ENCODE data around the gene FKBP9. TPM values are rescaled to one million over a fixed set of nuclear protein-coding genes. Genes with fewer than 3 reads are reported as not detected.
A peak's percentile ranks its signal among the peaks of the same experiment; 100 is the strongest.
"Not testable (repeated sequence)": the region's sequence is repeated elsewhere in the genome, so short reads cannot be mapped to it uniquely, and the experiment has no call there.

The FKBP9 gene
- total RNA-seq, 1 donor from 2014 or later, result 0.93 TPM

- H3K4me1 Mint-ChIP-seq; H3K9me3 Mint-ChIP-seq; H3K27me3 Mint-ChIP-seq; H3K4me3 Mint-ChIP-seq; DNase-seq; intact Hi-C loops (cut with micrococcal nuclease); H3K36me3 Mint-ChIP-seq (ENCODE audit: low read depth); H3K27ac Mint-ChIP-seq: not testable (repeated sequence)
Observed at GRCh38 chr7:32971967-32972366, 14.7 kb downstream of the FKBP9 start.

DNA sequence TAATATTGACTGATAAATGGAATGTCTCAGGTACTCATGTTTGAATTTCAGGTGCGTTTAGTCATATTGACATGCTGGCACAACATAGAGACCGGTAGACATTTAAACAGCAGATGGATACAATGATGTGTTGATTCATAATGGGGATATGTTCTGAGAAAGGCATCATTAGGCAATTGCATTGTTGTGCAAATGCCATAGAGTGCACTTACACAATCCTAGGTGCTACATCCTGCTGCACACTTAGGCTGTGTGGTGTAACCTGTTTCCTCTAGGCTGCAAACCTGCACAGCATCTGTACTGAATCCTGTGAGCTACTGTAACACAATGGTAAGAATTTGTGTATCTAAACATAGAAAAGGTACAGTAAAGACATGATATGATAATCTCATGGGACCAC, 19.9 kb downstream of the FKBP9 start:
- H3K9me3 Mint-ChIP-seq; H3K27me3 Mint-ChIP-seq; H3K27ac Mint-ChIP-seq; H3K4me1 Mint-ChIP-seq; intact Hi-C loops (cut with micrococcal nuclease); H3K36me3 Mint-ChIP-seq (ENCODE audit: low read depth); H3K4me3 Mint-ChIP-seq; DNase-seq: not testable (repeated sequence)

DNA sequence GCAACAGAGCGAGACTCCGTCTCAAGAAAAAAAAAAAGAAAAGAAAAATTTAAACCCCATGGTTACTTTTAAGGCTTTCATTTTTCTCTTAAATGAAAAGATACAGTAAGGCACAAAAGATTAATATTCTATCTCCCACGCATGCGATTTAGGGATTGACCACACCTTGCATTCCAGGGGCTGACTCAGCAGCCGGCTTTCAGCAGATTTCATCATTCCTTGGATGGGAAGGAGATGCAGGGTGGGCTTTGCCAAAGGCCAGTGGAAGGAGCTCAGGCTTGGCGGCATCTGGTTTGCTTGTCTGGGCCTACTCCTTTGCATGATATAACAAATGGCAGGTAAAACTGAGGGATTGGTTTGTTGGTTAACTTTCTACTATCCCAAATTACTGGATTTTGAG, 22.0 kb downstream of the FKBP9 start:
- H3K27me3 Mint-ChIP-seq; H3K9me3 Mint-ChIP-seq; H3K4me1 Mint-ChIP-seq; H3K27ac Mint-ChIP-seq; H3K4me3 Mint-ChIP-seq; intact Hi-C loops (cut with micrococcal nuclease); H3K36me3 Mint-ChIP-seq (ENCODE audit: low read depth); DNase-seq: not testable (repeated sequence)

GRCh38 chr7:32979902-32980301, 22.7 kb downstream of the FKBP9 start:
- H3K27me3 Mint-ChIP-seq; H3K9me3 Mint-ChIP-seq; DNase-seq; intact Hi-C loops (cut with micrococcal nuclease); H3K36me3 Mint-ChIP-seq (ENCODE audit: low read depth); H3K27ac Mint-ChIP-seq; H3K4me3 Mint-ChIP-seq; H3K4me1 Mint-ChIP-seq: not testable (repeated sequence)

DNA sequence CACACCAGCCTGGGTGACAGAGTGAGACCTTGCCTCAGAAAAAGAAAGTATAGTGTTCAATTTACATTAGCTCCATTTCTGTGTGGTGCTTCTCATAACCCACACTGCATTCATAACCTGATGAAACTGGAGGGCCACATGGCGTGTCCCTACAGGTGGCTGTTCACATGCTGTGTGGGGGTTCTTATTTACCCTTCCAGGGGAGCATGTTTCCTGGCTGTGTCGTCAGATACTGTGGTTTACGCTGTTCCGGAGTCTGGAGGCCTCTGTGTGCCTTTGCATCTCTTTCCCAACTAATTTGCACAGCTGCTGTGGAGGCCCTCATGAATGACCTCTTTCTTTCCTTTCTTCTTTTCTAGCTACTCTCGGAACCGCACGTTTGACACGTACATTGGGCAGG, 30.9 kb downstream of the FKBP9 start:
- H3K9me3 Mint-ChIP-seq; H3K36me3 Mint-ChIP-seq (ENCODE audit: low read depth); H3K27ac Mint-ChIP-seq; H3K4me3 Mint-ChIP-seq; intact Hi-C loops (cut with micrococcal nuclease); H3K27me3 Mint-ChIP-seq; DNase-seq: not testable (repeated sequence)
- peaks cover 15% of the 10 kb centered on the region for H3K4me1 Mint-ChIP-seq

GRCh38 chr7:32991068-32991585, 33.9 kb downstream of the FKBP9 start:
- H3K4me3 Mint-ChIP-seq, result not testable (repeated sequence)

DNA sequence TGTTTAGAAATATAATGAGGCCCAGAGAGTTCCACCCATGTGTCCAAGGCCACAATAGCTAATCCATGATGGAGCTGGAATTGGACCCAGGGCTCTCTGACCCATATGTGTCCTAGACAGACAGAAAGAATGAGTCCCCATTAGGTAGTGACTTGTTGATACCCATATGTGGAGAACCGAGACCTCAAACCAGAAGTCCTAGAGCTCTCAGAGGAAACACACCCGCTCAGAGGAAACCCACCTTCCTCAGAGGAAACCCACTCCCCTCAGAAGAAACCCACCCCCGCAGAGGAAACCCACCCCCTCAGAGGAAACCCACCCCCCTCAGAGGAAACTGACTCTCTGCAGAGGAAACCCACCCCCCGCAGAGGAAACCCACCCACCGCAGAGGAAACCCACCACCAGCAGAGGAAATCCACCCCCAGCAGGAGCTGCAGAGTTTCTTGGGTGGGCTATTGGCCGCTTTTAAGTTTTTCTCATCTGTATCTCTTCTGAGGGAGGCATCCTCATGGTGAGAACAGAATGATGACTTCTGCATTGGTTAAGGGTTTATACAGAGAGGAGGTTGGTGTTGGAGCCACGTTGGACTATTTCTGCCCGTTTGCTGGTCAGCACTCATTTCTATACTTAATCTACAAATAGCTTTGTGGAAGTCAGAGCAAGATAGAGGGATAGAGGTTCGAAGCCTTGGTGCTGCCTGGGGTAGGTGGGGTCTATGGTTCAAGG, 34.9 kb downstream of the FKBP9 start:
- H3K4me3 Mint-ChIP-seq; H3K36me3 Mint-ChIP-seq (ENCODE audit: low read depth); H3K27me3 Mint-ChIP-seq; intact Hi-C loops (cut with micrococcal nuclease); H3K27ac Mint-ChIP-seq; H3K9me3 Mint-ChIP-seq; DNase-seq: not testable (repeated sequence)
- H3K4me1 Mint-ChIP-seq, result peaks cover 15% of the 10 kb centered on the region

More at GRCh38 chr7:32991068-32991585, 33.9 kb downstream of the FKBP9 start:
- intact Hi-C loops (cut with micrococcal nuclease); H3K36me3 Mint-ChIP-seq (ENCODE audit: low read depth); DNase-seq; H3K27me3 Mint-ChIP-seq; H3K27ac Mint-ChIP-seq; H3K9me3 Mint-ChIP-seq: not testable (repeated sequence)
- peaks cover 15% of the 10 kb centered on the region for H3K4me1 Mint-ChIP-seq

GRCh38 chr7:32992750-32993149, 35.5 kb downstream of the FKBP9 start:
- not testable (repeated sequence) for H3K4me3 Mint-ChIP-seq, DNase-seq

DNA sequence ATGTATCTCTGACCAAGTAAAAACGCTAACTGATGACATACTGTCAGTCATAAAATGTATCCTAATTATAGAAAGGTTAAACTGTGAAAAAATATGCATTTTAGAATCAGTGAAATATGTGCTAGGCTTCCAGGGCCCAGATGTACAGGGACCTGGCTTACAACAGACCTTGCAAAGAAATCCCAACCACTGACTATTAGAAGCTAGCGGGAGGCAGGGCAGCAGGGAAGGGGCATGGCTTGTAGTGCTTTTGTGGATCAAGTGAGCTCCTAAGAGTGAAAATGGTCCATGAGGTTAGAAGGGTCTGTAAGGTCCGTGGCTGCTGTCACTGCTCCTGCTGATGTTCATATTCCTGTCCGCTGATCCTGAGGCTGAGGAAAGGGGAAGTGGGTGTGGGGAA, 40.7 kb downstream of the FKBP9 start:
- intact Hi-C loops (cut with micrococcal nuclease); DNase-seq; H3K27ac Mint-ChIP-seq; H3K9me3 Mint-ChIP-seq; H3K36me3 Mint-ChIP-seq (ENCODE audit: low read depth); H3K4me3 Mint-ChIP-seq; H3K4me1 Mint-ChIP-seq; H3K27me3 Mint-ChIP-seq: not testable (repeated sequence)

More at GRCh38 chr7:32992750-32993149, 35.5 kb downstream of the FKBP9 start:
- H3K27me3 Mint-ChIP-seq; H3K9me3 Mint-ChIP-seq; intact Hi-C loops (cut with micrococcal nuclease); H3K36me3 Mint-ChIP-seq (ENCODE audit: low read depth); H3K27ac Mint-ChIP-seq: not testable (repeated sequence)
- peaks cover 15% of the 10 kb centered on the region for H3K4me1 Mint-ChIP-seq

GRCh38 chr7:32998361-32999171, 41.3 kb downstream of the FKBP9 start:
- H3K9me3 Mint-ChIP-seq; H3K27me3 Mint-ChIP-seq; H3K36me3 Mint-ChIP-seq (ENCODE audit: low read depth); H3K4me1 Mint-ChIP-seq; intact Hi-C loops (cut with micrococcal nuclease); H3K27ac Mint-ChIP-seq: not testable (repeated sequence)
- peak overlapping the region; percentile 44 for H3K4me3 Mint-ChIP-seq
- DNase-seq, result peak; percentile 60

- H3K4me1 Mint-ChIP-seq; DNase-seq; H3K4me3 Mint-ChIP-seq; H3K27me3 Mint-ChIP-seq; intact Hi-C loops (cut with micrococcal nuclease); H3K27ac Mint-ChIP-seq; H3K9me3 Mint-ChIP-seq; H3K36me3 Mint-ChIP-seq (ENCODE audit: low read depth): not testable (repeated sequence)
Observed at GRCh38 chr7:32999380-32999779, 42.1 kb downstream of the FKBP9 start.

DNA sequence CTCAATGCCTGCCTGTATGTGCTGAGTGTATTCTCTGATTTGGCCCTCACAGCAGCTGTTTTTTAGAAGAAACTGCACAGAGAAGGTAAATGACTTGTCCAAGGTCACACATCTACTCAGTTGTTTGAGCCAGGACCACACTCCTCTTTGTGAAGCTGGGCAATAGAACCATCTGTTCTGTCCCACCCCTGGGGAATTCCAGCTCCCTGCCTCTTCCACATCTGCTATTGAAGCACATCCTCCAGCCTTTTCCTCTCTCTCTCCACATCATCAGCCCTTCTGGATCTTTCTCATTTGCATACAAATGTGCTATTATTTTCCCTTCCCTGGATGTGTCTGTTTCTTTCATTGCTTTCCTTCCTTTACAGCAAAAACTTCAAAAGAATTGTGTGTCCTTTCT, 45.9 kb downstream of the FKBP9 start:
- H3K9me3 Mint-ChIP-seq; intact Hi-C loops (cut with micrococcal nuclease); H3K4me1 Mint-ChIP-seq; H3K36me3 Mint-ChIP-seq (ENCODE audit: low read depth); DNase-seq; H3K4me3 Mint-ChIP-seq; H3K27ac Mint-ChIP-seq; H3K27me3 Mint-ChIP-seq: not testable (repeated sequence)

DNA sequence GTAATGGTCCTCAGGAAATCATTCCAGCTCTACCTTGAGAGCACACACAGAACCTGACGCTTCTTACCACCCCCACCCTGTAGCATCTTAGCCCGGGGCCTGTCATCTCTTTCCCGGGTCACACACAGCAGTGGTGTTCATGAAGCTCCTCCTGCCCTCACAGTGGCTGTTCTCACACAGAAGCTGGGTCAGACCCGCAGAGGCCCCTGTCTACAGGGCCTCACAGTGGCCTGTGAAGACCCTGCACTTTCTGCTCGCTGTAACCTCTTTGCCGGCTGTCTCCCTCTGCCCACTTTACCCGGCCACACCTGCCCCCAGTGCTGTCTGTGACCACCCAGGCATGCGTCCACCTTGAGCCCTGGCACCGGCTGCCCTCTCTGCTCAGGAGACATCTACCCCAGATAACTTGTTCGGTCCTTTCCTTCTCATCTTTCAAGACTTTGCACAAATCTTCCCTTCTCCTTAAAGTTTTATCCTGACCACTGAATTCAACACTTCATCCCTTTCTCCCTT, 46.9 kb downstream of the FKBP9 start:
- H3K4me3 Mint-ChIP-seq; H3K36me3 Mint-ChIP-seq (ENCODE audit: low read depth); H3K9me3 Mint-ChIP-seq; intact Hi-C loops (cut with micrococcal nuclease); DNase-seq; H3K27ac Mint-ChIP-seq; H3K27me3 Mint-ChIP-seq; H3K4me1 Mint-ChIP-seq: not testable (repeated sequence)

DNA sequence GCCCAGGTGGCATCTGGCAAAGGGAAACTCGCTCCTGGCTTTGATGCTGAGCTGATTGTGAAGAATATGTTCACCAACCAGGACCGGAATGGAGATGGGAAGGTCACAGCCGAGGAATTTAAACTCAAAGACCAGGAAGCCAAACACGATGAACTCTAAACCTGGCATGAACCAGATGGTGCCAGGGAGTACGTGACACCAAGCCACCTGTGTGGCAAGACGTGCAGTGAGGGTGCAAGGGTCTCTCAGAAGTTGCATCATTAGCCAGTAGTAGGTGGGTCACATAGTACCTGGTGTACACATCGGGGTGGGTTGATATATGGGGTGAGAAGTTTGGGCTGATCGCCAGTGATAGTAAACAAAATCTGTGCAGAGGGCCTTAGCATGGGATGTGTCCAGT, 48.0 kb downstream of the FKBP9 start:
- H3K27me3 Mint-ChIP-seq; H3K36me3 Mint-ChIP-seq (ENCODE audit: low read depth); H3K4me3 Mint-ChIP-seq; DNase-seq; H3K27ac Mint-ChIP-seq; H3K4me1 Mint-ChIP-seq; intact Hi-C loops (cut with micrococcal nuclease); H3K9me3 Mint-ChIP-seq: not testable (repeated sequence)
